ENCODE measurements around the gene MAP3K7. TPM values are rescaled to one million over a fixed set of nuclear protein-coding genes. Genes with fewer than 3 reads are reported as not detected.
A peak's percentile ranks its signal among the peaks of the same experiment; 100 is the strongest.

MAP3K7 gene
- polyA plus RNA-seq, 6 donors from 2014 or later: 20.3 to 25.2 (median 21.3) TPM

- Mint-ChIP-seq H3K4me3 (no peak overlapping the region), H3K27ac (peak overlapping the region in 1 of 6 donors; percentile 32), H3K9me3 (no peaks in the 10 kb centered on the region), H3K27me3 (peaks cover 18 to 26% (median 19%) of the 10 kb centered on the region in 3 donors), H3K4me1 (no peaks in the 10 kb centered on the region), H3K36me3 (no peaks in the 10 kb centered on the region)
- DNase-seq (no peak), ATAC-seq (ENCODE audit: low read depth in 2 of 2) (no peak)
Observed at GRCh38 chr6:90497411-90497810, 89.5 kb downstream of the MAP3K7 start.

GRCh38 chr6:90496258-90497016 lies 90.4 kb downstream of the MAP3K7 start:
- Mint-ChIP-seq H3K4me1 (no peaks in the 10 kb centered on the region), H3K27me3 (peaks cover 19 to 34% (median 23%) of the 10 kb centered on the region in 3 donors), H3K27ac (no peak overlapping the region), H3K36me3 (no peaks in the 10 kb centered on the region), H3K9me3 (no peaks in the 10 kb centered on the region), H3K4me3 (no peak overlapping the region)
- DNase-seq (no peak), ATAC-seq (ENCODE audit: low read depth in 2 of 2) (no peak)

- DNase-seq (no peak), ATAC-seq (ENCODE audit: low read depth in 2 of 2) (no peak)
- peaks cover 19 to 34% (median 23%) of the 10 kb centered on the region in 3 donors for H3K27me3 Mint-ChIP-seq
- no peaks in the 10 kb centered on the region for H3K9me3 Mint-ChIP-seq
- no peak overlapping the region for H3K4me3 Mint-ChIP-seq
- H3K4me1 Mint-ChIP-seq: no peaks in the 10 kb centered on the region
- H3K27ac Mint-ChIP-seq: no peak overlapping the region
- no peaks in the 10 kb centered on the region for H3K36me3 Mint-ChIP-seq
Observed at GRCh38 chr6:90495216-90495817, 91.6 kb downstream of the MAP3K7 start.

- ATAC-seq (ENCODE audit: low read depth in 2 of 2) (no peak), DNase-seq (no peak)
- Mint-ChIP-seq H3K27me3 (peaks cover 19 to 34% (median 23%) of the 10 kb centered on the region in 3 donors), H3K27ac (no peak overlapping the region), H3K4me1 (no peaks in the 10 kb centered on the region), H3K36me3 (no peaks in the 10 kb centered on the region), H3K9me3 (no peaks in the 10 kb centered on the region), H3K4me3 (no peak overlapping the region)
Observed at GRCh38 chr6:90494067-90494780, 92.6 kb downstream of the MAP3K7 start.

GRCh38 chr6:90493332-90493731 lies 93.5 kb downstream of the MAP3K7 start:
- no peak for ATAC-seq (ENCODE audit: low read depth in 2 of 2)

GRCh38 chr6:90492798-90493197 lies 94.1 kb downstream of the MAP3K7 start:
- no peak for ATAC-seq (ENCODE audit: low read depth in 2 of 2)
- no peak for DNase-seq
- H3K4me3 Mint-ChIP-seq: no peak overlapping the region
- peak overlapping the region in 1 of 6 donors; percentile 10 for H3K27ac Mint-ChIP-seq
- peaks cover 18 to 34% (median 23%) of the 10 kb centered on the region in 3 donors for H3K27me3 Mint-ChIP-seq
- H3K4me1 Mint-ChIP-seq: no peaks in the 10 kb centered on the region
- no peaks in the 10 kb centered on the region for H3K9me3 Mint-ChIP-seq
- no peaks in the 10 kb centered on the region for H3K36me3 Mint-ChIP-seq

More at GRCh38 chr6:90493332-90493731, 93.5 kb downstream of the MAP3K7 start:
- Mint-ChIP-seq H3K4me3 (no peak overlapping the region), H3K4me1 (no peaks in the 10 kb centered on the region), H3K36me3 (no peaks in the 10 kb centered on the region), H3K27ac (no peak overlapping the region), H3K27me3 (peaks cover 19 to 34% (median 23%) of the 10 kb centered on the region in 3 donors), H3K9me3 (no peaks in the 10 kb centered on the region)
- DNase-seq: no peak

GRCh38 chr6:90492369-90492768 lies 94.5 kb downstream of the MAP3K7 start:
- H3K9me3 Mint-ChIP-seq: peaks cover 0 to 2% (median 0%) of the 10 kb centered on the region in 7 donors
- DNase-seq (no peak), ATAC-seq (ENCODE audit: low read depth in 2 of 2) (no peak)
- H3K27ac Mint-ChIP-seq: no peak overlapping the region
- peaks cover 14 to 34% (median 19%) of the 10 kb centered on the region in 3 donors for H3K27me3 Mint-ChIP-seq
- no peak overlapping the region for H3K4me3 Mint-ChIP-seq
- no peaks in the 10 kb centered on the region for H3K36me3 Mint-ChIP-seq
- no peaks in the 10 kb centered on the region for H3K4me1 Mint-ChIP-seq

- ATAC-seq (ENCODE audit: low read depth in 2 of 2): no peak
- Mint-ChIP-seq H3K27ac (no peak overlapping the region), H3K27me3 (peaks cover 10 to 34% (median 15%) of the 10 kb centered on the region in 3 donors), H3K4me3 (no peak overlapping the region), H3K4me1 (peaks cover 0 to 7% (median 0%) of the 10 kb centered on the region in 3 donors), H3K9me3 (peaks cover 0 to 14% (median 6%) of the 10 kb centered on the region in 7 donors), H3K36me3 (no peaks in the 10 kb centered on the region)
- no peak for DNase-seq
Observed at GRCh38 chr6:90490030-90490716, 96.7 kb downstream of the MAP3K7 start.

GRCh38 chr6:90488816-90489215 lies 98.1 kb downstream of the MAP3K7 start:
- Mint-ChIP-seq H3K27me3 (peaks cover 7 to 20% (median 7%) of the 10 kb centered on the region in 3 donors), H3K4me1 (peaks cover 0 to 7% (median 0%) of the 10 kb centered on the region in 3 donors), H3K36me3 (no peaks in the 10 kb centered on the region), H3K27ac (no peak overlapping the region), H3K9me3 (peaks cover 0 to 14% (median 6%) of the 10 kb centered on the region in 7 donors), H3K4me3 (no peak overlapping the region)
- no peak for DNase-seq
- no peak for ATAC-seq (ENCODE audit: low read depth in 2 of 2)

- H3K4me3 Mint-ChIP-seq: no peak overlapping the region
- H3K36me3 Mint-ChIP-seq: no peaks in the 10 kb centered on the region
- no peaks in the 10 kb centered on the region for H3K27me3 Mint-ChIP-seq
- peaks cover 0 to 16% (median 6%) of the 10 kb centered on the region in 7 donors for H3K9me3 Mint-ChIP-seq
- H3K27ac Mint-ChIP-seq: peak overlapping the region in 2 of 6 donors; percentile 35 to 78
- peak; percentile 40 for DNase-seq
- peaks cover 0 to 7% (median 0%) of the 10 kb centered on the region in 3 donors for H3K4me1 Mint-ChIP-seq
- peak; percentile 95 to 97 for ATAC-seq (ENCODE audit: low read depth in 2 of 2)
Observed at GRCh38 chr6:90485635-90486277, 101.1 kb downstream of the MAP3K7 start.

GRCh38 chr6:90484903-90485302 lies 102.0 kb downstream of the MAP3K7 start:
- DNase-seq (no peak), ATAC-seq (ENCODE audit: low read depth in 2 of 2) (no peak)
- H3K4me3 Mint-ChIP-seq: no peak overlapping the region
- H3K27ac Mint-ChIP-seq: no peak overlapping the region
- no peaks in the 10 kb centered on the region for H3K27me3 Mint-ChIP-seq
- H3K9me3 Mint-ChIP-seq: peaks cover 0 to 16% (median 6%) of the 10 kb centered on the region in 7 donors
- H3K4me1 Mint-ChIP-seq: peaks cover 0 to 7% (median 0%) of the 10 kb centered on the region in 3 donors
- no peaks in the 10 kb centered on the region for H3K36me3 Mint-ChIP-seq

GRCh38 chr6:90484385-90484784 lies 102.5 kb downstream of the MAP3K7 start:
- ATAC-seq (ENCODE audit: low read depth in 2 of 2) (no peak), DNase-seq (no peak)
- no peak overlapping the region for H3K4me3 Mint-ChIP-seq
- H3K4me1 Mint-ChIP-seq: peaks cover 0 to 9% (median under 1%) of the 10 kb centered on the region in 3 donors
- H3K9me3 Mint-ChIP-seq: peaks cover 0 to 16% (median 6%) of the 10 kb centered on the region in 7 donors
- H3K36me3 Mint-ChIP-seq: no peaks in the 10 kb centered on the region
- H3K27me3 Mint-ChIP-seq: no peaks in the 10 kb centered on the region
- no peak overlapping the region for H3K27ac Mint-ChIP-seq
